GM18502 (cell line): ENCODE data around the gene GNPDA2.
"Not testable (repeated sequence)": the region's sequence is repeated elsewhere in the genome, so short reads cannot be mapped to it uniquely, and the experiment has no call there.

ENCODE experiments used
- ATAC-seq: cut with Tn5 transposase; IDR thresholded peaks from one replicate; pipeline ENCODE4 v1.9.1; 2021; ENCODE audit warnings: mild to moderate bottlenecking; ENCODE audit not compliant: unreplicated experiment, poor library complexity

GNPDA2 gene

DNA sequence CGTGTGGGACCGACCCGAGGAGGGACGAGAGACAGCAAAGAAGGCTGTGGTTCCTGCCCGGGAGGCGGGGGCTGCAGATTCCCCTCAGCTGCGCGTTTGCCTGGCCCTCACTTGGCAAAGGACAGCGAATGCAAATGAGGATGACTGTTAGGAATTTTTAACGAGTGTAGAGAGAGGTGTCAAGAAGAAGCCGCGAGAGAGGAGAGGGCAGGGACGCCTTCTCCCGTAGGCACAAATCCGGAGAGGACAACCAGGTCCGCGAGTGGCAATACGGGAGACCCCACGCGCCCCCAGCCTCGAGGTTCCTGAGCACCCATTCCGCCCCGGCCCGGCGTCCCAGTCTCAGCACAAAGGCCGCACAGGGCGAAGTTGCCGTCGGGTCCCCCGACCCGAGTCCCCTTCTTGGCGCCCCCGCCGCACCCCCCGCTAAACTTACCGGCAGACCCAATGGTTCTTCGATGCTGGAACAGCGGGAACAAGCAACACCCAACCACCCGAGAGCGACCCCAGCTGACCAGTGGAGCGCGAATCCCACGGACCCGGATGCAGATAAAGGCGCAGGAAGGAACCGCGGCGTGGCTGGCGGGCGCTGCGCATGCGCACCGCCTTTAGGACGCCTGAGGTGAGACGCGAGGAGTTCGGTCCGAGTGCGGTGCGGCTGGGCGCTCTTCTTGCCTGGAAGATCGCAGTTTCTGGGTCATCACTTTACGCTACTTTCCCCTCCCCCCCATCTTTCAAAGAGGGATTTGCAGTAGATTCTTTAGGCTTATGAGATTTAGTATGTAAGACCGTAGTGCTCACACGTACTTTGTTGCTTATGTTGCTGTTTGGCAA, at the start of gene GNPDA2:
Gene GNPDA2 (minus strand): TSS at position 519 of the 834 bp plus-strand sequence. CDS start 4,349 bp downstream, outside the sequence.
- peak; percentile 90 for ATAC-seq

DNA sequence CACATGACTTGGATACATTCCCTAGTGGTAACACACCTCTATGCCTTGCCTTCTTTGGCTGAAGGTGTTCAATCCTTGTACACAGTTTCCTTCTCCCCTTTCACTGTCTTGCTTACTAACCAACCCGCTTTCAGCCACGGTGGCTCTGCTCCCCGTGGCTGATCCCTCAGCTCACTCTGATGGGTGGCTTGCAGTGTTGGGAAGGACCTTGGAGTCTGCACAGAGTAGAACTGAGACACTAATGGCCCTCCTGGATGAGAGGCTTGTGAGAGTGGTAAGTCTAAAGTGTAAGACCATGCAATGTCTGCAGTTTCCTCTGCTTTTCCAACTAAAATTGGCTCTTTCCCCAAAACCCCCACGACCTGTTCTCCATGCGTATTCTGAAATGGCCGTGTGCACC, 46.0 kb upstream of the GNPDA2 start:
- ATAC-seq: no peak

DNA sequence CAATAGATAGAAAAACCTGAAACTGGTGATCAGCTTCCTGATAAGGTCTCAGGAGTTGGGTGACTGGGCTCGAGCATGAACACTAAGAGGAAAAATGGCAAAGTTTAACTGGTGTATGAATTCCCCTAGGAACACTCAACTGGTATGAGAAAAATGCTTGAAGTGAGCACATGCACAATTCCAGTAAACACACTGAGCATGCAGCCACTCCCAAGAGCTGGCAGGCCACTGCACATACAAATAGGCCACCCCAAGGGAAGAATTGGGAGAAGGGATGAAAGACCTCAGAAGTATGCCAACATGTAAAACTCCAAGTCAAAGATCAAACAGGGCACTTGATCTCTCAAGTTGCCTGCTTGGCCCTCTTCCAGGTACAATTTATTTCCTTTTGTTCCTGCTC, 45.4 kb upstream of the GNPDA2 start:
- no peak for ATAC-seq

GRCh38 chr4:44766453-44766852, 40.1 kb upstream of the GNPDA2 start:
- no peak for ATAC-seq

GRCh38 chr4:44765116-44765515, 38.8 kb upstream of the GNPDA2 start:
- ATAC-seq: no peak

GRCh38 chr4:44761306-44761705, 35.0 kb upstream of the GNPDA2 start:
- ATAC-seq: no peak

DNA sequence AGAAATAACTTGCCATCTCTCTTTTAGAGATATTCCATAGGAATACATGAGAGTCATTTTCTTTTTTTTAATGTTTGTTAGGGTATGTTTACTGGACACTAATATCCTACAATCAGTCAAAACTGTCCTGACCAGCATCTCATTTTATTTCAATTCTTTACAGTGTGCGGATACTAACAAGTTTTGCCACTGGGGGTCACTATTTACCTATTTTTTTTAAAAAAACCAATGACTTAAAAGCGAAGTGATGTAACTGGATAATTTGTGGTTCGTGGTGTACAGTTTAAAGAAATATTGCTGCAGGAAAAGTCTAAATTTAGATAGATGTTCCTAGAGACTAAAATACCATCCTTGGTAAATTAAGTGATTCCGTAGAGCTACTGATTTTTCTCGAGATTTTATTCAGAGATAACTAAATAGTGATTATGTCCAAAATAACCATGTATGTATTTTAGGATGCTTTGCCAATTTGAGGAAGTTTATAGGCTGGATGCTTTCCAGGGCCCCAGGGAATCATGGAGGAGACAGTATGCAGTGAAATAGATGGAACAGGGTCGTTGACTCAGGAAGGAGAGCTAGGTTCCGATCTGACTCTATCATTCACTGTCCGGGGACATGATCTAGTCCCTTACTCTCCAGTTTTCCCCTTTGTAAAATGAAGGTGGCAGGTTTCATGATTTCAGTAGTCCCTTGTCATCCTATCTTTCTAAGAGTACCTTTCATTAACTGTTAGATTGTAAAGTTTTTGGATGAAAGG, 34.0 kb upstream of the GNPDA2 start:
- ATAC-seq: peak; percentile 88

DNA sequence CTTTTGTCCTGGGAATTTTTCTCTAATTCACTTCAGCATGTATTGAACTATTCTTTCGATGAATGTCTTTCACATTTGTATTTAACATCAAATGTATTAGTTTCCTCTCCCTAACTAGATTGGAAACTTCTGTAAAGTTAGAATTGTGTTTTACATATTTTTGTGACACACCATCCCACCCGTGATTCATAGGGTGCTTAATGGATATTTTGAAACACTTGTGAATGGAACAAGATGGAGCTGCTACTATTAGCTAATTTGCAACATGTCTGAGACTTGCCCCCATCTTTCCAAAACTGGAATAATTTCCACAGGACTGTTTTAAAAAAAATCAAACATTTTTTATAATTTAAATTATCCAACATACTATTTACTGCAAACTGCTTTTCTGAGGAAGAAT, 30.2 kb upstream of the GNPDA2 start:
- no peak for ATAC-seq

GRCh38 chr4:44740201-44740600, 13.8 kb upstream of the GNPDA2 start:
- ATAC-seq: no peak

DNA sequence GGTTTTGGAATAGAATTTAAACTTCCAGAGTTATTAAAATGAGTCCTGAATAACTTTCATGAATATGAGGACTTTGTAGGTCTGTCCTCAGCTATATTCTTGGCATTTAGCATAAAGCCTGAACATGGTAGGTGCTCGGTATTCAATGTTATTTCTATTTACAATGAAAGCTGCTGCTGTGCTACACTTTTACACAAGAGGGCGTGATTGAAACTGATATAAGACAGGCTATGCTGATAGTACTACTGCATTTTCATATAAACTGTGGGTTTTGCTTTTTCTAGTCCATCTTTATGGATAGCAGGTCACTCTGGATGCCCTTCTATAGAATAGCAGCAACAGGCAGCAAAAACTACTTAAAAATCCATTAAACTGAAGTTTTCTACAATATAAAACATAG, 12.3 kb upstream of the GNPDA2 start:
- peak; percentile 85 for ATAC-seq

- ATAC-seq: no peak
Observed at GRCh38 chr4:44736900-44737299, 10.5 kb upstream of the GNPDA2 start.

DNA sequence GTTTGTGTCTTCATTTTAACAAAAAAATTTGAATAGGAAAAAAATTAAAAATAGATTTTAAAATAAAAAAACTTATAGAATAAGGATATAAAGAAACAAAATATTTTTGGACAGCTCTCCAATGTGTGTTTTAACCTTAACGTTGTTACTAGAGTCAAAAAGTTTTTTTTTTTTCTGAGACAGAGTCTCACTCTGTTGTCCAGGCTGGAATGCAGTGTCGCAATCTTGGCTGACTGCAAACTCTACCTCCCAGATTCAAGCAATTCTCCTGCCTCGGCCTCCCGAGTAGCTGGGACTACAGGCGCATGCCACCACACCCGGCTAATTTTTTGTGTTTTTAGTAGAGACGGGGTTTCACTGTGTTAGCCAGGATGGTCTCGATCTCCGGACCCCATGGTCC, 2.3 kb upstream of the GNPDA2 start:
- not testable (repeated sequence) for ATAC-seq

DNA sequence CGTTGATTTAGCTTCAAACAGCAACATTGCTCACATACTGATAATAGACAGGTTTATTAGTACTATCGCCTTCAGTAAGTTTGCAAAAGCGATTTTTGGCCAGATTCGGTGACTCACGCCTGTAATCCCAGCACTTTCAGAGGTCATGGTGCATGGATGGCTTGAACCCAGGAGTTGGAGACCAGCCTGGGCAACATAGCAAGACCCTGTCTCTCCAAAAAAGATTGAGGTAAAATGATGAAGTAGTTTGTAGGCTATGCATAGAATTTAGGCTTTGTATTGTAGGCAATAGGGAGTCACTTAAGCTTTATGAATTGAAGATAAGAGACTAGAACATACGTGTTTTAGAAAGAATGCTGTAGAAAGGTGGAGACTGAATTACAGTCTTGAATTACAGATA, 1.1 kb upstream of the GNPDA2 start:
- ATAC-seq: no peak

DNA sequence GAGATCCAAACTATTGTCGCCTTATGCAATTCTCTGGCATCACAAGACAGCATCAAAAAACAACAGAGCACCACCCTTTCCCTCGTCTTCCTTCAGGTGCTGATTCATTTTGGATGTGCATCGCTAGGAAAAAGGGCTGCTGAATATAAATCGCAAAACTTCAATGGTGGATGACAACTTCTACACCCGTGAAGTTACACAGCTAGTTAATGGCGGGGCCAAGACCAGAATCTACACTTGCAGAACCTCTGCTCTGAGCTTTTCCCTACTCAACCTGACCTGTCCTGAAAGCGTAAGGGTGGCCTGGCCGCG, 674 bp downstream of the GNPDA2 start:
- ATAC-seq: no peak

- no peak for ATAC-seq
Observed at GRCh38 chr4:44725166-44725565, 1.2 kb downstream of the GNPDA2 start.

DNA sequence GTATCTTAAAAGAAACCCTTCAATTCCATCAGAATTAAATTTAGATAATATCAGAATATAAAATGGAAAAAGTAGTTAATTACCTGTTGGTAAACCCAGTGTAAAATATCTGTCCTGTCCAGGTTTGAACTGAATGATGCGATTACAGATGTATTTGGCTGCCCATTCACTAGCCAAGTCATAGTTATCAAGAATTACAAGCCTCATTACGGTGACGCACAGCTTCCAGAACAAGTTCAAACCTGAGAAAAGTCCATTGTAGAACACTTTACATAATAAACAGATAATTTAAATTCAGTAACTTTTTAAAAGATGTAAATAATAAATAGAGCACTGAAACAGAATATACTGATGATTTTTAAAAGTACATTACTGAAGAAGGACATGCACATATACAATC, 4.4 kb downstream of the GNPDA2 start:
- ATAC-seq: no peak

GRCh38 chr4:44720371-44720770, 6.0 kb downstream of the GNPDA2 start:
- no peak for ATAC-seq

DNA sequence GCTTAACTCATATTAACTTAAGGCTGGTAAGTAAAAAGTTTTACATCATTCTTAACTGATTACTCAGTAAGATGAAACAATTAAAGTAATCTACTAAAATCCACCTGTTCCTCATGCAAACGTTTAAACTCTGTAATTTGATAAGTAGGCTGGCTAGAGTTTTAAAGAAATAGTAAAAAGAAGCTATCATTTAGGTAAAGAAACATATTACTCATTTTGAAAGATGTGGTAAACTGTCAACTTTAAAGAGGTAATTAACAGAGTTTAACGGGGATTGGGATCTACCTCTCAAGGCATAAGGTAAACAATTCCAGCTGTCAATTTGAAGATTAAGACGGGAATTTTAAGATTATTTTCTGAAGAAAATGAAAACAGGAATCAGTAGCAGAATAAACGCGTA, 9.8 kb downstream of the GNPDA2 start:
- no peak for ATAC-seq

DNA sequence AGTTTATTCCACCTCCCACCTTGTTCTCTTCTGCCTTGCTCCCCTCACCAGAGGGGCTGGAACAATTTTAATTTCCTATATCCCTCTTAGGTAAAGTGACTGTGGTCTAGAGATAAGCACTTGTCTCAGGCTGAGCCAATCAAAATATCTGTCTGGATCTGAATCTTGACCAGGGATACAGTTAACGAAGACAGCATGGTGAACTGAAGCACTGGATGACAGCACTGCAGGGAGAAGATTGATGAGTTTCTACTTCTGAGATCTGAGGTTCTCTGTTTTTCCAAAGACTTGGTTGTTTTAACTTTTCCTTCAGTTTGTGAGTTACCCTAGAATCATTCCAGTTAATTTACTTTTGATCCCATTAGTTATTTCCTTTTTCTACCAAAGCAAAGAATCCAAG, 13.2 kb downstream of the GNPDA2 start:
- ATAC-seq: no peak

GRCh38 chr4:44704673-44705072, 21.7 kb downstream of the GNPDA2 start:
- ATAC-seq: no peak

GRCh38 chr4:44701037-44701436, 25.3 kb downstream of the GNPDA2 start:
- no peak for ATAC-seq

GRCh38 chr4:44700427-44700826, 25.9 kb downstream of the GNPDA2 start:
- no peak for ATAC-seq
